Fibroblast of villous mesenchyme (primary cell): Measurements from ENCODE around the gene LSM11. TPM values are rescaled to one million over a fixed set of nuclear protein-coding genes. Genes with fewer than 3 reads are reported as not detected.

Experiments used
- DNase-seq: peaks from one replicate; pipeline ENCODE4 v3.0.0-alpha.2; 2010; ENCODE audit warnings: low read depth
- H3K4me3 ChIP-seq: 2 replicates; pipeline ENCODE4 v1.5.1; 2011; ENCODE audit warnings: low read depth, mild to moderate bottlenecking, low read length
- CTCF ChIP-seq: IDR thresholded peaks from 2 replicates; pipeline ENCODE4 v1.5.1; 2012; ENCODE audit warnings: low read depth, mild to moderate bottlenecking, low read length; ENCODE audit not compliant: insufficient read depth
- total RNA-seq: library from RNA; depleted of rRNA; stranded (reverse); fragments of >200 nt; gene quantifications from 2 replicates; pipeline ENCODE4 v1.2.3, GENCODE V29; 2012

The LSM11 gene
- total RNA-seq, 1 donor: 5.6 TPM

GRCh38 chr5:157729858-157730257 is 13.7 kb upstream of the LSM11 start:
- H3K4me3 ChIP-seq: no peak overlapping the region
- no peak for TF ChIP-seq CTCF
- DNase-seq: no peak

GRCh38 chr5:157730900-157731271 is 12.6 kb upstream of the LSM11 start:
- DNase-seq: no peak
- TF ChIP-seq CTCF: no peak
- H3K4me3 ChIP-seq: peak overlapping the region; percentile 65

GRCh38 chr5:157731272-157732129 is 12.0 kb upstream of the LSM11 start, which contains the start of gene THG1L:
THG1L (plus strand) TSS chr5:157731420; CDS start chr5:157731441, 21 bp downstream.
- no peak for TF ChIP-seq CTCF
- peak within 1 kb of the TSS; percentile 65 for H3K4me3 ChIP-seq
- peak; percentile 98 for DNase-seq

GRCh38 chr5:157732130-157732514 is 11.4 kb upstream of the LSM11 start:
- no peak for TF ChIP-seq CTCF
- no peak for DNase-seq
- H3K4me3 ChIP-seq: peak overlapping the region; percentile 65

- H3K4me3 ChIP-seq: no peak overlapping the region
- peak; percentile 36 for DNase-seq
These were observed 10.8 kb upstream of the LSM11 start for GRCh38 chr5:157732596-157733262.

GRCh38 chr5:157734436-157734835 is 9.1 kb upstream of the LSM11 start:
- no peak for DNase-seq
- TF ChIP-seq CTCF: no peak
- H3K4me3 ChIP-seq: no peak overlapping the region

More at GRCh38 chr5:157732596-157733262, 10.8 kb upstream of the LSM11 start:
- TF ChIP-seq CTCF: no peak
